K562 (cell line): ENCODE results near the gene SLC2A14. TPM values are rescaled to one million over a fixed set of nuclear protein-coding genes. Genes with fewer than 3 reads are reported as not detected.
"Not testable (repeated sequence)": the region's sequence is repeated elsewhere in the genome, so short reads cannot be mapped to it uniquely, and the experiment has no call there.

ENCODE experiments used
- ATAC-seq: fragments of 200-7000 bp; cut with Tn5 transposase; 3 replicates; pipeline ENCODE4 v1.9.1; 2020; ENCODE audit warnings: moderate library complexity
- BruUV-seq: library from RNA; stranded (reverse); fragments of 400-500 nt; replicated peaks from 2 replicates; lab custom pipeline; 2021; lab: Mats Ljungman, UMichigan
- CTCF ChIA-PET: fragments of 300-600 bp; formaldehyde crosslinking; extraction: SDS; loops from one replicate; lab custom pipeline; 2021; ENCODE audit warnings: low intra/inter-chr PET ratio; lab: Yijun Ruan, JAX
- POLR2A ChIA-PET: fragments of 300-600, 350-650 bp; sonication (Branson Sonifier 250); formaldehyde crosslinking; extraction: SDS; loops from one replicate; lab custom pipeline; 2021; ENCODE audit warnings: antibody characterized with exemption, inconsistent platforms; lab: Yijun Ruan, JAX
- DNase-seq, 4 experiments: peaks; one replicate each; pipeline versions ENCODE4 v3.0.0 to v3.0.0-alpha.2; 2011 to 2018; ENCODE audit warnings: low spot score in 3 of 4, mixed read lengths in 3 of 4; ENCODE audit errors: extremely low read depth in 1 of 4
- FAIRE-seq: peaks from 2 replicates; lab custom pipeline; 2011; peaks lifted over from hg19 to GRCh38; lab: Jason Lieb, UNC
- H2AFZ ChIP-seq: 2 replicates; pipeline ENCODE4 v1.6.0; 2011; ENCODE audit warnings: low read depth, low read length, control low read depth, inconsistent platforms
- H3K27ac ChIP-seq: fragments of 200-600 bp; 3 replicates; pipeline ENCODE4 v1.8.0; 2011; ENCODE audit warnings: low read depth, mild to moderate bottlenecking, control low read depth, inconsistent platforms, low read length, moderate library complexity, mixed read lengths; ENCODE audit errors: extremely low read depth
- H3K27me3 ChIP-seq, 2 experiments: fragments of 300-600 bp in 1 of 2; 2 replicates in 1 of 2; 3 replicates in 1 of 2; pipeline versions ENCODE4 v1.6.0 to v1.8.0; 2011; ENCODE audit warnings: inconsistent platforms in 2 of 2, low read length in 2 of 2, mild to moderate bottlenecking in 1 of 2, mixed read lengths in 1 of 2, moderate library complexity in 1 of 2; ENCODE audit not compliant: control insufficient read depth in 2 of 2, insufficient read depth in 2 of 2
- H3K36me3 ChIP-seq: fragments of 300-600 bp; 3 replicates; pipeline ENCODE4 v1.8.0; 2011; ENCODE audit warnings: mild to moderate bottlenecking, low read length, inconsistent platforms; ENCODE audit not compliant: control insufficient read depth, insufficient read depth
- H3K4me1 ChIP-seq, 2 experiments: fragments of 200-600 bp in 1 of 2; replicated peaks in 1 of 2; 2 replicates in 1 of 2; 3 replicates in 1 of 2; pipeline versions ENCODE4 v1.5.1 to v1.8.0; 2011; ENCODE audit warnings: inconsistent platforms in 2 of 2, low read length in 2 of 2, mild to moderate bottlenecking in 1 of 2, mixed read lengths in 1 of 2, moderate library complexity in 1 of 2; ENCODE audit not compliant: control insufficient read depth in 2 of 2, insufficient read depth in 2 of 2
- H3K4me2 ChIP-seq: 2 replicates; pipeline ENCODE4 v1.6.1; 2011; ENCODE audit warnings: low read length, control low read depth, inconsistent platforms, mixed read lengths; ENCODE audit not compliant: insufficient read depth
- H3K4me3 ChIP-seq: fragments of 200-600 bp; sonication (generic), shearing (Covaris generic); 2 replicates; pipeline ENCODE4 v1.5.1; 2016; ENCODE audit warnings: control low read depth, inconsistent platforms
- H3K79me2 ChIP-seq: fragments of 200-600 bp; 3 replicates; pipeline ENCODE4 v1.8.0; 2011; ENCODE audit warnings: low read length, inconsistent platforms; ENCODE audit not compliant: control insufficient read depth, insufficient read depth
- H3K9ac ChIP-seq, 2 experiments: 2 replicates each; pipeline versions ENCODE4 v1.6.0 to v1.6.1; 2011; ENCODE audit warnings: low read depth in 2 of 2, low read length in 2 of 2, control low read depth in 1 of 2, inconsistent platforms in 1 of 2, mild to moderate bottlenecking in 1 of 2, mixed read lengths in 1 of 2; ENCODE audit not compliant: insufficient read depth in 1 of 2
- H3K9me1 ChIP-seq: one replicate; pipeline ENCODE4 v1.6.0; 2011; ENCODE audit warnings: inconsistent platforms, mild to moderate bottlenecking, low read length, moderate library complexity; ENCODE audit not compliant: control insufficient read depth, insufficient read depth
- H3K9me3 ChIP-seq: replicated peaks from 2 replicates; pipeline ENCODE4 v1.5.1; 2011; ENCODE audit warnings: low read depth, low read length, inconsistent platforms; ENCODE audit not compliant: control insufficient read depth, insufficient read depth
- H4K20me1 ChIP-seq: replicated peaks from 2 replicates; pipeline ENCODE4 v1.6.1; 2011; ENCODE audit warnings: low read length, inconsistent platforms, mixed read lengths; ENCODE audit not compliant: control insufficient read depth, insufficient read depth
- ETV5 ChIP-seq: sonication (generic); formaldehyde crosslinking; IDR thresholded peaks from 2 replicates; pipeline ENCODE4 v1.4.0; 2020; ENCODE audit warnings: low read depth, mild to moderate bottlenecking, missing genetic modification reagents
- KLF6 ChIP-seq: fragments of 250-450 bp; sonication (Bioruptor Pico); IDR thresholded peaks from 2 replicates; pipeline ENCODE4 v1.4.0; 2020; ENCODE audit warnings: mild to moderate bottlenecking, moderate library complexity, borderline replicate concordance
- PHF20 ChIP-seq: fragments of 450-650 bp; IDR thresholded peaks from 2 replicates; pipeline ENCODE4 v1.6.1; 2018; ENCODE audit not compliant: partially characterized antibody
- RBM39 ChIP-seq: fragments of 200-400 bp; formaldehyde crosslinking; optimal IDR thresholded peaks from 2 replicates; pipeline ENCODE3; 2018; ENCODE audit warnings: low read depth, low read length
- SREBF1 ChIP-seq: fragments of 150-350 bp; IDR thresholded peaks from 2 replicates; pipeline ENCODE4 v1.6.1; 2014; ENCODE audit warnings: antibody characterized with exemption, low read depth, low read length, borderline replicate concordance
- SRSF7 ChIP-seq: fragments of 200-400 bp; formaldehyde crosslinking; optimal IDR thresholded peaks from 2 replicates; pipeline ENCODE3; 2017; ENCODE audit warnings: mild to moderate bottlenecking, low read depth, low read length
- ZNF124 ChIP-seq: sonication (generic); formaldehyde crosslinking; IDR thresholded peaks from 2 replicates; pipeline ENCODE4 v1.8.1; 2022; ENCODE audit warnings: missing genetic modification reagents
- ZNF444 ChIP-seq: fragments of 250-450 bp; sonication (Bioruptor Pico); IDR thresholded peaks from 2 replicates; pipeline ENCODE4 v1.4.0; 2020; ENCODE audit warnings: mild to moderate bottlenecking, moderate library complexity
- ZNF764 ChIP-seq: fragments of 250-450 bp; sonication (Bioruptor Pico); IDR thresholded peaks from 2 replicates; pipeline ENCODE4 v1.4.0; 2020; ENCODE audit warnings: low read depth, mild to moderate bottlenecking, moderate library complexity
- ZSCAN32 ChIP-seq: fragments of 450-650 bp; formaldehyde crosslinking; IDR thresholded peaks from 2 replicates; pipeline ENCODE4 v1.4.0; 2020; ENCODE audit warnings: mild to moderate bottlenecking, moderate library complexity
- WGBS: fragments of 100-300 bp; shearing (Covaris generic); methylation state at CpG from one replicate; pipeline ENCODE4 v1.1.6; 2016; ENCODE audit warnings: low coverage, mixed read lengths; ENCODE audit not compliant: insufficient coverage; ENCODE audit errors: missing lambda C conversion rate; 5-methylcytosine and 5-hydroxymethylcytosine counted together
- in situ Hi-C: fragments of 300-500 bp; cut with MboI; formaldehyde crosslinking; loops from 4 replicates; pipeline ENCODE4 v1.15.0; 2018; ENCODE audit warnings: inconsistent platforms, mixed read lengths
- intact Hi-C: fragments of 100-400 bp; cut with micrococcal nuclease; formaldehyde crosslinking; loops from 2 replicates; pipeline ENCODE4 v1.14.2; 2022
- polyA plus RNA-seq, 8 experiments: library from polyadenylated mRNA; depleted of rRNA in 4 of 8; stranded (reverse) in 5 of 8; unstranded in 3 of 8; fragments of >200 nt; fragmentation: Nextera tagmentation in 2 of 8; fragmentation: Illumina TruSeq in 1 of 8; extraction: Ambion mirVana in 2 of 8; extraction: Trizol in 1 of 8; gene quantifications; 2 replicates each; pipeline versions ENCODE4 v1.2.1 to v1.2.3, GENCODE V29; 2011 to 2014; ENCODE audit warnings: inconsistent platforms in 1 of 8, missing spikeins in 1 of 8
- total RNA-seq, 7 experiments: library from RNA; depleted of rRNA in 6 of 7; stranded (reverse); fragments of >200 nt in 6 of 7; fragmentation: Illumina TruSeq in 2 of 7; extraction: Trizol in 2 of 7; gene quantifications; 2 replicates each; pipeline versions ENCODE4 v1.2.1 to v1.2.3, GENCODE V29; 2011 to 2021; ENCODE audit warnings: low replicate concordance in 1 of 7
- TF ChIP-seq, protein P1 (sequence below): fragments of 200-800 bp; sonication (Bioruptor generic); IDR thresholded peaks from 2 replicates; pipeline ENCODE4 v1.6.1; 2016; ENCODE audit warnings: missing genetic modification characterization, missing compliant biosample characterization

Gene SLC2A14
- total and polyA plus RNA-seq, 9 of the 15 experiments (the other 6 are each of a cell fraction or from before 2014, with no cell fraction given) = 0.13 to 8.9 (median 4.8) TPM; not detected in 1

DNA sequence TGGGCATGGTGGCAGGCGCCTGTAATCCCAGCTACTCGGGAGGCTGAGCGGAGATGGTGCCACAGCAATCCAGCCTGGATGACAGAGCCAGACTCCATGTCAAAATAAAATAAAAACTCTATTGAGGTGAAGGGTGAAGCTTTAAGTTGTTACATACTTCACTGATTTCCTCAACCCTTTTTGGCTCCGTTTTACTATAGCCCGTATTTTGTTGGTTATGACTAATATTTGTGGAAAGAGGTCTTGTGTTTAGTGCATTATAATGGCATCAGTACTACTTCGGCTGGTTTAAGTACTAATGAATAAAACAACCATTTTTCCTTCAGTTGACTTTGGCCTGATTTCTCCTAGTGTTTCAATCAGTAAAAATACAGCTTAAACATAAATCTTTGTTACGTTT, 27.0 kb upstream of the SLC2A14 start:
- H3K4me3 ChIP-seq = no peak overlapping the region
- ChIA-PET POLR2A (interaction anchor here (1.0 to 1.3 kb wide), 2 partner anchors 8 to 94 kb away, joined by 3 to 7 read pairs; no protein-coding TSS in a partner anchor), CTCF (no interaction called here)
- no peak overlapping the region for H2AFZ ChIP-seq
- FAIRE-seq (no peak), ATAC-seq (no peak), DNase-seq (no peak)
- intact Hi-C loops (no loop called here), in situ Hi-C loops (no loop called here)
- no peaks in the 10 kb centered on the region for H3K9me3 ChIP-seq
- no peaks in the 10 kb centered on the region for H3K27me3 ChIP-seq
- H3K79me2 ChIP-seq = no peaks in the 10 kb centered on the region
- BruUV-seq = no TSS peak
- H4K20me1 ChIP-seq = no peaks in the 10 kb centered on the region
- H3K4me2 ChIP-seq = no peak overlapping the region
- H3K27ac ChIP-seq = no peak overlapping the region
- no peaks in the 10 kb centered on the region for H3K4me1 ChIP-seq
- no peak overlapping the region for H3K9ac ChIP-seq
- TF ChIP-seq RBM39 (no peak), ETV5 (no peak), ZNF444 (CRISPR knock-in tag) (no peak), ZNF764 (no peak), KLF6 (CRISPR knock-in tag) (no peak), ZNF124 (CRISPR knock-in tag) (no peak), PHF20 (no peak), ZSCAN32 (CRISPR knock-in tag) (no peak), SRSF7 (no peak), SREBF1 (no peak)
- TF ChIP-seq, protein P1, sequence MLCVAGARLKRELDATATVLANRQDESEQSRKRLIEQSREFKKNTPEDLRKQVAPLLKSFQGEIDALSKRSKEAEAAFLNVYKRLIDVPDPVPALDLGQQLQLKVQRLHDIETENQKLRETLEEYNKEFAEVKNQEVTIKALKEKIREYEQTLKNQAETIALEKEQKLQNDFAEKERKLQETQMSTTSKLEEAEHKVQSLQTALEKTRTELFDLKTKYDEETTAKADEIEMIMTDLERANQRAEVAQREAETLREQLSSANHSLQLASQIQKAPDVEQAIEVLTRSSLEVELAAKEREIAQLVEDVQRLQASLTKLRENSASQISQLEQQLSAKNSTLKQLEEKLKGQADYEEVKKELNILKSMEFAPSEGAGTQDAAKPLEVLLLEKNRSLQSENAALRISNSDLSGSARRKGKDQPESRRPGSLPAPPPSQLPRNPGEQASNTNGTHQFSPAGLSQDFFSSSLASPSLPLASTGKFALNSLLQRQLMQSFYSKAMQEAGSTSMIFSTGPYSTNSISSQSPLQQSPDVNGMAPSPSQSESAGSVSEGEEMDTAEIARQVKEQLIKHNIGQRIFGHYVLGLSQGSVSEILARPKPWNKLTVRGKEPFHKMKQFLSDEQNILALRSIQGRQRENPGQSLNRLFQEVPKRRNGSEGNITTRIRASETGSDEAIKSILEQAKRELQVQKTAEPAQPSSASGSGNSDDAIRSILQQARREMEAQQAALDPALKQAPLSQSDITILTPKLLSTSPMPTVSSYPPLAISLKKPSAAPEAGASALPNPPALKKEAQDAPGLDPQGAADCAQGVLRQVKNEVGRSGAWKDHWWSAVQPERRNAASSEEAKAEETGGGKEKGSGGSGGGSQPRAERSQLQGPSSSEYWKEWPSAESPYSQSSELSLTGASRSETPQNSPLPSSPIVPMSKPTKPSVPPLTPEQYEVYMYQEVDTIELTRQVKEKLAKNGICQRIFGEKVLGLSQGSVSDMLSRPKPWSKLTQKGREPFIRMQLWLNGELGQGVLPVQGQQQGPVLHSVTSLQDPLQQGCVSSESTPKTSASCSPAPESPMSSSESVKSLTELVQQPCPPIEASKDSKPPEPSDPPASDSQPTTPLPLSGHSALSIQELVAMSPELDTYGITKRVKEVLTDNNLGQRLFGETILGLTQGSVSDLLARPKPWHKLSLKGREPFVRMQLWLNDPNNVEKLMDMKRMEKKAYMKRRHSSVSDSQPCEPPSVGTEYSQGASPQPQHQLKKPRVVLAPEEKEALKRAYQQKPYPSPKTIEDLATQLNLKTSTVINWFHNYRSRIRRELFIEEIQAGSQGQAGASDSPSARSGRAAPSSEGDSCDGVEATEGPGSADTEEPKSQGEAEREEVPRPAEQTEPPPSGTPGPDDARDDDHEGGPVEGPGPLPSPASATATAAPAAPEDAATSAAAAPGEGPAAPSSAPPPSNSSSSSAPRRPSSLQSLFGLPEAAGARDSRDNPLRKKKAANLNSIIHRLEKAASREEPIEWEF (CRISPR knock-in tag) = no peak
- no peaks in the 10 kb centered on the region for H3K9me1 ChIP-seq
- 29% methylated on average over 7 of the region's 7 CpGs for WGBS
- H3K36me3 ChIP-seq = no peaks in the 10 kb centered on the region

DNA sequence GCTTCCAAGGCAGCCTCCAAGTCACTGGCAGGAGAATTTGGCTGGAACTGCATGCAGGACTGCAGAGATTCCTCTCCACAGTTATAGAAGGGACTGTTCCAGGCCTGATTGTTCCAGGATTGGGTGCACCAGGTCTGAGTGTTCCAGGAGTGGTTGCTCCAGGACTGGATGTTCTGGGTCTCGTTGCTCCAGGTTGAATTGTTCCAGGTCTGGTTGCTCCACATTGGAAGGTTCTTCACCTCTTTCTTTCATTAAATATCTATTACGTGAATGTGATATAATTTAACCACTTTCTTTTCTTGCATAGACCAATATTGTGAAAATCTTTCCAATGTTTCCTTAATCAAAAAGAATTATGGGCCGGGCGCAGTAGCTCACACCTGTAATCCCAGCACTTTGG, 24.0 kb upstream of the SLC2A14 start:
- CTCF ChIA-PET, intact Hi-C loops: not testable (repeated sequence)
- WGBS = 16% methylated on average over 3 of the region's 4 CpGs

More for the DNA sequence above, 24.0 kb upstream of the SLC2A14 start:
- H4K20me1 ChIP-seq, H3K27ac ChIP-seq, H3K36me3 ChIP-seq, H3K9ac ChIP-seq, H3K27me3 ChIP-seq, H3K79me2 ChIP-seq, POLR2A ChIA-PET, H3K9me3 ChIP-seq, FAIRE-seq, H3K4me3 ChIP-seq, BruUV-seq, H2AFZ ChIP-seq, H3K9me1 ChIP-seq, in situ Hi-C loops, H3K4me1 ChIP-seq, ATAC-seq, H3K4me2 ChIP-seq, DNase-seq: not testable (repeated sequence)
